Smooth muscle cell (in vitro differentiated cells): ENCODE measurements around the gene IGFN1. TPM values are rescaled to one million over a fixed set of nuclear protein-coding genes. Genes with fewer than 3 reads are reported as not detected.
"Not testable (repeated sequence)": the region's sequence is repeated elsewhere in the genome, so short reads cannot be mapped to it uniquely, and the experiment has no call there.

Experiments used
- DNase-seq: peaks from one replicate; lab custom pipeline; 2025; ENCODE audit not compliant: unreplicated experiment; lab: John Stamatoyannopoulos, UW
- H2AFZ ChIP-seq: fragments of 200-600 bp; sonication (generic); 2 replicates; pipeline ENCODE4 v1.6.0; 2016; ENCODE audit warnings: antibody characterized with exemption, low read depth, mild to moderate bottlenecking
- H3F3A ChIP-seq: fragments of 200-600 bp; sonication (generic); 2 replicates; pipeline ENCODE4 v1.6.0; 2017; ENCODE audit warnings: antibody characterized with exemption, low read depth
- H3K27ac ChIP-seq: fragments of 200-600 bp; sonication (generic); 2 replicates; pipeline ENCODE4 v1.5.1; 2016; ENCODE audit warnings: low read depth, mild to moderate bottlenecking
- H3K27me3 ChIP-seq: fragments of 200-600 bp; sonication (generic); 2 replicates; pipeline ENCODE4 v1.6.1; 2016; ENCODE audit warnings: low read depth, mild to moderate bottlenecking
- H3K36me3 ChIP-seq: fragments of 200-600 bp; sonication (generic); 2 replicates; pipeline ENCODE4 v1.5.1; 2016; ENCODE audit warnings: low read depth
- H3K4me1 ChIP-seq: fragments of 200-600 bp; sonication (generic); 2 replicates; pipeline ENCODE4 v1.5.1; 2016; ENCODE audit warnings: low read depth
- H3K4me2 ChIP-seq: fragments of 200-600 bp; sonication (generic); 2 replicates; pipeline ENCODE4 v1.6.0; 2016; ENCODE audit warnings: mild to moderate bottlenecking
- H3K4me3 ChIP-seq: fragments of 200-600 bp; sonication (generic); 2 replicates; pipeline ENCODE4 v1.5.1; 2016; ENCODE audit warnings: mild to moderate bottlenecking
- H3K79me2 ChIP-seq: fragments of 200-600 bp; sonication (generic); 2 replicates; pipeline ENCODE4 v1.6.0; 2016; ENCODE audit warnings: low read depth, mild to moderate bottlenecking
- H3K9ac ChIP-seq: fragments of 200-600 bp; sonication (generic); 2 replicates; pipeline ENCODE4 v1.6.0; 2016; ENCODE audit warnings: low read depth
- H3K9me3 ChIP-seq: fragments of 200-600 bp; sonication (generic); replicated peaks from 2 replicates; pipeline ENCODE4 v1.5.1; 2016; ENCODE audit warnings: low read depth
- H4K20me1 ChIP-seq: fragments of 200-600 bp; sonication (generic); 2 replicates; pipeline ENCODE4 v1.6.0; 2016; ENCODE audit warnings: low read depth
- WGBS: methylation state at CpG from one replicate; pipeline ENCODE4 v1.1.7; 2016; ENCODE audit warnings: low lambda C conversion rate; 5-methylcytosine and 5-hydroxymethylcytosine counted together
- polyA plus RNA-seq: library from polyadenylated mRNA; unstranded; fragments of >200 nt; fragmentation: Nextera tagmentation; extraction: Ambion mirVana; gene quantifications from 2 replicates; pipeline ENCODE4 v1.2.1, GENCODE V29; 2016
- total RNA-seq: library from RNA; depleted of rRNA; stranded (reverse); fragments of >200 nt; gene quantifications from 2 replicates; pipeline ENCODE4 v1.2.3, GENCODE V29; 2014
- TF ChIP-seq, protein P1 (sequence below): fragments of 200-600 bp; sonication (generic); IDR thresholded peaks from 2 replicates; pipeline ENCODE4 v1.5.1; 2017; ENCODE audit warnings: borderline replicate concordance, mild to moderate bottlenecking, antibody characterized with exemption; ENCODE audit not compliant: insufficient read depth, poor library complexity, severe bottlenecking

Gene IGFN1
- total and polyA plus RNA-seq, 2 experiments from 2014 or later, result not detected

DNA sequence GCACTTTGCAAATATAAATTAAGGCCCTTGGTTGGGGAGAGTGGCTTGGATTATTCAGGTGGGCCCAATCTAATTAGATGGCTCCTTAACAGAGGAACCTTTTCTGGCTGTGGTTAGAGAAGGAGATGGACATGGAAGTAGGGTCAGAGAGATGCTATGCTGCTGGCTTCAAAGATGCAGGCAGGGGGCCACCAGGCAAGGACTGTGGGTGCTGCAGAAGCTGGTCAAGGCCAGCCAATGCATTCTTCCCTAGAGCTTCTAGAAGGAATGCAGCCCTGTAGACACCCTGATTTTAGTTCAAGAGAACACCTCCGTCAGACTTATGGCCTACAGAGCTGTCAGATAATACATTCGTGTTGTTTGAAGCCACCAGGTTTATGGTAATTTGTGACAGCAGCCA, 32.7 kb upstream of the IGFN1 start:
- Histone ChIP-seq H4K20me1 (no peaks in the 10 kb centered on the region), H3K9ac (no peak overlapping the region), H3K4me1 (peaks cover 11% of the 10 kb centered on the region), H3F3A (no peaks in the 10 kb centered on the region), H2AFZ (no peak overlapping the region), H3K79me2 (peaks cover 12% of the 10 kb centered on the region), H3K36me3 (no peaks in the 10 kb centered on the region), H3K4me2 (no peak overlapping the region), H3K4me3 (no peak overlapping the region), H3K27ac (no peak overlapping the region), H3K9me3 (no peaks in the 10 kb centered on the region), H3K27me3 (no peaks in the 10 kb centered on the region)
- 96% methylated on average over 2 of the region's 2 CpGs for WGBS
- no peak for DNase-seq
- TF ChIP-seq, protein P1, sequence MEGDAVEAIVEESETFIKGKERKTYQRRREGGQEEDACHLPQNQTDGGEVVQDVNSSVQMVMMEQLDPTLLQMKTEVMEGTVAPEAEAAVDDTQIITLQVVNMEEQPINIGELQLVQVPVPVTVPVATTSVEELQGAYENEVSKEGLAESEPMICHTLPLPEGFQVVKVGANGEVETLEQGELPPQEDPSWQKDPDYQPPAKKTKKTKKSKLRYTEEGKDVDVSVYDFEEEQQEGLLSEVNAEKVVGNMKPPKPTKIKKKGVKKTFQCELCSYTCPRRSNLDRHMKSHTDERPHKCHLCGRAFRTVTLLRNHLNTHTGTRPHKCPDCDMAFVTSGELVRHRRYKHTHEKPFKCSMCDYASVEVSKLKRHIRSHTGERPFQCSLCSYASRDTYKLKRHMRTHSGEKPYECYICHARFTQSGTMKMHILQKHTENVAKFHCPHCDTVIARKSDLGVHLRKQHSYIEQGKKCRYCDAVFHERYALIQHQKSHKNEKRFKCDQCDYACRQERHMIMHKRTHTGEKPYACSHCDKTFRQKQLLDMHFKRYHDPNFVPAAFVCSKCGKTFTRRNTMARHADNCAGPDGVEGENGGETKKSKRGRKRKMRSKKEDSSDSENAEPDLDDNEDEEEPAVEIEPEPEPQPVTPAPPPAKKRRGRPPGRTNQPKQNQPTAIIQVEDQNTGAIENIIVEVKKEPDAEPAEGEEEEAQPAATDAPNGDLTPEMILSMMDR, result no peak

DNA sequence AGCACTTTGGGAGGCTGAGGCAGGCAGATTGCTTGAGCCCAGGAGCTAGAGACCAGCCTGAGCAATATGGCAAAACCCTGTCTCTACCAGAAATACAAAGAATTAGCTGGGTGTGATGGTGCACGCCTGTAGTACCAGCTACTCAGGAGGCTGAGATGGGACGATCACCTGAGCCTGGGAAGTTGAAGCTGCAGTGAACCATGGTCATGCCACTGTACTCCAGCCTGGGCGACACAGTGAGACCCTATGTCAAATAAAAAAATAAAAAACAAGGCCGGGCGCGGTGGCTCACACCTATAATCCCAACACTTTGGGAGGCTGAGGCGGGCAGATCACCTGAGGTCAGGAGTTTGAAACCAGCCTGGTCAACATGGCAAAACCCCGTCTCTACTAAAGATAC, 27.6 kb upstream of the IGFN1 start:
- not testable (repeated sequence) for H4K20me1 ChIP-seq, H3K4me2 ChIP-seq

DNA sequence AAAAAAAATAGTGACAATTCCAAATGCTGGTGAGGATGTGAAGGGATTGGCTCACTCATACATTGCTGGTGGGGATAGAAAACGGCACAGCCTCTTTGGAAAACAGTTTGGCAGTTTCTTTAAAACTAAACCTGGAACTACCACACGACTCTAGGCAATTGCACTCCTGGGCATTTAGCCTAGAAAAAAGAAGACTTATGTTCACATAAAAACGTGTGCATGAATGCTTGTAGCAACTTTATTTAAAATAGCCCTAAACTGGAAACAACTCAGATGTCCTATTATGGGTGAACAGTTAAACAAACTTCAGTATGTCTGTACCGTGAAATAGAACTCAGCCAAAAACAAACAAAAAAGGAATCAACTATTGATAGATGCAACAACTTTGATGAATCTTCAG, 26.9 kb upstream of the IGFN1 start:
- no peak overlapping the region for H2AFZ ChIP-seq
- H3K4me1 ChIP-seq, result no peaks in the 10 kb centered on the region
- H3K9me3 ChIP-seq, result no peaks in the 10 kb centered on the region
- no peaks in the 10 kb centered on the region for H4K20me1 ChIP-seq
- no peaks in the 10 kb centered on the region for H3F3A ChIP-seq
- no peak overlapping the region for H3K4me2 ChIP-seq
- WGBS, result 77% methylated on average over 4 of the region's 4 CpGs
- H3K36me3 ChIP-seq, result no peaks in the 10 kb centered on the region
- H3K27me3 ChIP-seq, result no peaks in the 10 kb centered on the region
- H3K9ac ChIP-seq, result no peak overlapping the region
- TF ChIP-seq, protein P1, result no peak
- H3K27ac ChIP-seq, result no peak overlapping the region
- no peak for DNase-seq
- H3K4me3 ChIP-seq, result no peak overlapping the region
- H3K79me2 ChIP-seq, result no peaks in the 10 kb centered on the region

More for the DNA sequence above, 27.6 kb upstream of the IGFN1 start:
- H3K79me2 ChIP-seq, H3F3A ChIP-seq, H3K4me1 ChIP-seq, DNase-seq, H3K9me3 ChIP-seq, H3K9ac ChIP-seq, H3K27ac ChIP-seq, H2AFZ ChIP-seq, H3K4me3 ChIP-seq, H3K27me3 ChIP-seq, H3K36me3 ChIP-seq: not testable (repeated sequence)
- WGBS, result 96% methylated on average over 8 of the region's 8 CpGs

DNA sequence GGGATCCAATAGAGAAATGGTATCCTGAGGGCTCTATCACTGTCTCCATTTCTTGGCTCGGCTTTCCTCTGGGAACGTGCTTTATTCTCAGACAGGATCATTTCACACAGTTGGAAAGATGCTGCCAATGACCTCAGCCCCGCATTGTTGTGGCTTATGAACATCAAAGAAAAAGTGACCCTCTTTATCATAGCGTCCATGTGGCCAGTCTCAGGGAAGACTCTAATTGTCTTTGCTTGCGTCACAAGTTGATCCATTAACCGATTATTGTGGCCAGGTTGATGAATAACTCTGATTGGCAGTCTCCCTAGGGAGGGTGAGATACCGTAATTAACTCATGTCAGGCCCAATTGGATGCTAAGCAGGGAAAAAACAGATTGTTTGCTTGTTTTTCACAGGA, 26.0 kb upstream of the IGFN1 start:
- Histone ChIP-seq H4K20me1 (no peaks in the 10 kb centered on the region), H3K4me2 (no peak overlapping the region), H3K9me3 (no peaks in the 10 kb centered on the region), H3K4me1 (no peaks in the 10 kb centered on the region), H3K27me3 (no peaks in the 10 kb centered on the region), H2AFZ (no peak overlapping the region), H3K9ac (no peak overlapping the region), H3K4me3 (no peak overlapping the region), H3K27ac (no peak overlapping the region), H3F3A (peaks cover 4% of the 10 kb centered on the region), H3K79me2 (no peaks in the 10 kb centered on the region), H3K36me3 (no peaks in the 10 kb centered on the region)
- TF ChIP-seq, protein P1, result no peak
- WGBS, result 73% methylated on average over 7 of the region's 7 CpGs
- DNase-seq, result no peak
